Measurements from ENCODE around the gene GNB4. TPM values are rescaled to one million over a fixed set of nuclear protein-coding genes. Genes with fewer than 3 reads are reported as not detected.
A peak's percentile ranks its signal among the peaks of the same experiment; 100 is the strongest.

Gene GNB4
- total RNA-seq, 1 donor = 63.4 TPM

- DNase-seq (ENCODE audit: low read depth) = peak; percentile 2
- no peak for TF ChIP-seq CTCF (IDR thresholded peaks at IDR 0.05; ENCODE audit: insufficient read depth, low read length)
- peak overlapping the region; percentile 92 for H3K4me3 ChIP-seq (ENCODE audit: low read depth, low read length)
Observed at GRCh38 chr3:179348325-179349013, 102.8 kb downstream of the GNB4 start.

- no peak for TF ChIP-seq CTCF (IDR thresholded peaks at IDR 0.05; ENCODE audit: insufficient read depth, low read length)
- DNase-seq (ENCODE audit: low read depth) = peak; percentile 95
- peak within 1 kb of the TSS; percentile 92 for H3K4me3 ChIP-seq (ENCODE audit: low read depth, low read length)
Observed at GRCh38 chr3:179347345-179348194, 103.7 kb downstream of the GNB4 start, which contains the start of gene MFN1. MFN1 (plus strand) TSS chr3:179347709; CDS start chr3:179348852, 1,143 bp downstream.

Small RNA genes lying within 50 kb of the gene (small RNA-seq; reads per million reads assigned to genes)
- gene AC007620.1 = not detected

Other genes starting within 250 kb of the GNB4 start
- 0.08 and 2.2 TPM in 2 replicates for gene KCNMB3, start 200.4 kb downstream of the GNB4 start, total RNA-seq (ENCODE audit: low replicate concordance)
- gene ZNF639, start 128.4 kb downstream of the GNB4 start, total RNA-seq (ENCODE audit: low replicate concordance) = 39.9 and 55.8 TPM in 2 replicates
- 44.7 and 220 TPM in 2 replicates for gene MFN1, start 103.8 kb downstream of the GNB4 start, total RNA-seq (ENCODE audit: low replicate concordance)
- 72.8 and 154 TPM in 2 replicates for gene ACTL6A, start 111.5 kb upstream of the GNB4 start, total RNA-seq (ENCODE audit: low replicate concordance)
- gene MRPL47, start 153.2 kb upstream of the GNB4 start, total RNA-seq (ENCODE audit: low replicate concordance) = 40.6 and 43.7 TPM in 2 replicates
- 135 and 148 TPM in 2 replicates for gene NDUFB5, start 153.3 kb upstream of the GNB4 start, total RNA-seq (ENCODE audit: low replicate concordance)
- gene USP13, start 201.6 kb upstream of the GNB4 start, total RNA-seq (ENCODE audit: low replicate concordance) = 14.4 and 36.8 TPM in 2 replicates